ENCODE data around the gene PELI2. TPM values are rescaled to one million over a fixed set of nuclear protein-coding genes. Genes with fewer than 3 reads are reported as not detected.

Gene PELI2
- total and polyA plus RNA-seq, 2 experiments from 2014 or later, result 4.3 to 16.1 TPM

DNA sequence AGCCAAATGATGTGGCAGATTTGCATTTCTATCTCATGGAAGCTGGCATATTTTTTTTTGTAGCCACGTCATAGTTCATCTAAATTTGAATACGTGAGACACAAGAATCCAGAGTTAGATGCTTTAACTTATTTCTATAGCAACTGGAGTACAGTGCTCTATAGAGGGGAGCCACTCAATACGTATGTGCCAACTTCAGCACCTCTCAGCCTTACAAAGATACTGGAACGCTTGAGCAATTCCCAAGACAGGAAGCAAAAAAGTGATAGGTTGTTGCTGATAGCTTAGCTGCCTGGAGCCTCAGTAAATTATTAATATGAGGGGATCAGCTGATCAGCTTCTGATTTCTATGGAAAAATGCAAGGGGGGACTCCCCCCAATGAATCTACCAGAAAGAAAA, 24.1 kb upstream of the PELI2 start:
- H3K9me3 ChIP-seq (ENCODE audit: low read depth), result no peaks in the 10 kb centered on the region
- DNase-seq (ENCODE audit: low spot score), result no peak
- no peak overlapping the region for H3K4me2 ChIP-seq
- H3K36me3 ChIP-seq (replicated peaks; ENCODE audit: insufficient read depth, low read depth), result no peaks in the 10 kb centered on the region
- H3K9me2 ChIP-seq (replicated peaks; ENCODE audit: insufficient read depth), result no peaks in the 10 kb centered on the region
- no peaks in the 10 kb centered on the region for H3K79me2 ChIP-seq
- H4K20me1 ChIP-seq (ENCODE audit: insufficient read depth, poor library complexity, severe bottlenecking), result no peaks in the 10 kb centered on the region
- H3K4me3 ChIP-seq, result no peak overlapping the region
- no peak overlapping the region for H3K27ac ChIP-seq
- H3K27me3 ChIP-seq, result no peaks in the 10 kb centered on the region
- no peak overlapping the region for H2AFZ ChIP-seq
- WGBS (ENCODE audit: low lambda C conversion rate, missing lambda C conversion rate), result 64% methylated on average over 4 of the region's 4 CpGs
- H3K4me1 ChIP-seq (ENCODE audit: insufficient read depth), result no peaks in the 10 kb centered on the region
- TF ChIP-seq EZH2 (IDR thresholded peaks at IDR 0.05; ENCODE audit: borderline replicate concordance) (no peak), EZH2phosphoT487 (IDR thresholded peaks at IDR 0.05; ENCODE audit: low read depth, severe bottlenecking, unreplicated experiment) (no peak)
- TF ChIP-seq, protein P1, sequence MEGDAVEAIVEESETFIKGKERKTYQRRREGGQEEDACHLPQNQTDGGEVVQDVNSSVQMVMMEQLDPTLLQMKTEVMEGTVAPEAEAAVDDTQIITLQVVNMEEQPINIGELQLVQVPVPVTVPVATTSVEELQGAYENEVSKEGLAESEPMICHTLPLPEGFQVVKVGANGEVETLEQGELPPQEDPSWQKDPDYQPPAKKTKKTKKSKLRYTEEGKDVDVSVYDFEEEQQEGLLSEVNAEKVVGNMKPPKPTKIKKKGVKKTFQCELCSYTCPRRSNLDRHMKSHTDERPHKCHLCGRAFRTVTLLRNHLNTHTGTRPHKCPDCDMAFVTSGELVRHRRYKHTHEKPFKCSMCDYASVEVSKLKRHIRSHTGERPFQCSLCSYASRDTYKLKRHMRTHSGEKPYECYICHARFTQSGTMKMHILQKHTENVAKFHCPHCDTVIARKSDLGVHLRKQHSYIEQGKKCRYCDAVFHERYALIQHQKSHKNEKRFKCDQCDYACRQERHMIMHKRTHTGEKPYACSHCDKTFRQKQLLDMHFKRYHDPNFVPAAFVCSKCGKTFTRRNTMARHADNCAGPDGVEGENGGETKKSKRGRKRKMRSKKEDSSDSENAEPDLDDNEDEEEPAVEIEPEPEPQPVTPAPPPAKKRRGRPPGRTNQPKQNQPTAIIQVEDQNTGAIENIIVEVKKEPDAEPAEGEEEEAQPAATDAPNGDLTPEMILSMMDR (IDR thresholded peaks at IDR 0.05; ENCODE audit: poor library complexity), result no peak

GRCh38 chr14:56098021-56098420, 20.2 kb upstream of the PELI2 start:
- Histone ChIP-seq H3K79me2 (no peaks in the 10 kb centered on the region), H3K27ac (no peak overlapping the region), H3K9me3 (ENCODE audit: low read depth) (no peaks in the 10 kb centered on the region), H3K4me3 (no peak overlapping the region), H2AFZ (no peak overlapping the region), H3K36me3 (replicated peaks; ENCODE audit: insufficient read depth, low read depth) (no peaks in the 10 kb centered on the region), H4K20me1 (ENCODE audit: insufficient read depth, poor library complexity, severe bottlenecking) (no peaks in the 10 kb centered on the region), H3K4me1 (ENCODE audit: insufficient read depth) (no peaks in the 10 kb centered on the region), H3K4me2 (no peak overlapping the region), H3K9me2 (replicated peaks; ENCODE audit: insufficient read depth) (no peaks in the 10 kb centered on the region), H3K27me3 (no peaks in the 10 kb centered on the region)
- WGBS (ENCODE audit: low lambda C conversion rate, missing lambda C conversion rate), result 92% methylated on average over 1 of the region's 1 CpG
- TF ChIP-seq EZH2phosphoT487 (IDR thresholded peaks at IDR 0.05; ENCODE audit: low read depth, severe bottlenecking, unreplicated experiment) (no peak), EZH2 (IDR thresholded peaks at IDR 0.05; ENCODE audit: borderline replicate concordance) (no peak)
- TF ChIP-seq, protein P1 (IDR thresholded peaks at IDR 0.05; ENCODE audit: poor library complexity), result no peak
- DNase-seq (ENCODE audit: low spot score), result no peak

DNA sequence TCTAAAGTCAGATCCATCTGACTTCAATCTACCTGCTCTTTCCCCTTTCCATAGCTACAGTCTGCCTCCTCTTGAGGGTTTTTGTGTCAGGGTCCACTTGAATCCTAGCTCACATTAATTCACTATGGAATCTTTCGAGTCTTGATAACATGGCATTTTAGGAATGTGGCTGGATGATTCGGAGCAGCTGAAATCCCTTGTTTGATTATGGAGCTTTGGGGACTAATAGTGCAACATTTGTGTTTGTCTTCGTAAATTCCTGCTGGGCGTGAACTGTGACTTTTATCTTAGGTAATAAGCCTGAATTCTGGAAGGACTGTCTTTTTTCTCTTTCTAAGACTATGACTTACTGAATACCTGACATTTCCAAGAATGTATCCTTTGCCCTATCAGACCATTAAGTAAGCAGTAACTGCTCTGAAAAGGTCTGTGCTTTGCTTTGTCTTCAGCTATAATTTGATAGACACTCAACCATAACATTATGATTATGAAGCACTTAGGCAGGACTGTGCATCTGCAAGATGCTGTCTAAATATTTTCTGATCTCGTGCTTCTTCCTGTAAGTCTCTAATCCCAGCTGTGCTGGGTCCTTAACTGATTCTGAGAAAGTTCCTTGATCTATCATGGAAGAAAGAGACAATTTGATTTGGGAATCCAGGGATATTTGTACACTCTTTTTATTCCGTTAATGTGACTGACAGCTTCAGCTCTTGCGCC, 19.0 kb upstream of the PELI2 start:
- Histone ChIP-seq H3K79me2 (no peaks in the 10 kb centered on the region), H3K9me2 (replicated peaks; ENCODE audit: insufficient read depth) (no peaks in the 10 kb centered on the region), H3K4me3 (no peak overlapping the region), H3K9me3 (ENCODE audit: low read depth) (no peaks in the 10 kb centered on the region), H3K27ac (no peak overlapping the region), H3K36me3 (replicated peaks; ENCODE audit: insufficient read depth, low read depth) (no peaks in the 10 kb centered on the region), H4K20me1 (ENCODE audit: insufficient read depth, poor library complexity, severe bottlenecking) (no peaks in the 10 kb centered on the region), H3K27me3 (no peaks in the 10 kb centered on the region), H3K4me1 (ENCODE audit: insufficient read depth) (no peaks in the 10 kb centered on the region), H2AFZ (no peak overlapping the region), H3K4me2 (no peak overlapping the region)
- no peak for TF ChIP-seq EZH2phosphoT487 (IDR thresholded peaks at IDR 0.05; ENCODE audit: low read depth, severe bottlenecking, unreplicated experiment)
- TF ChIP-seq, protein P1 (IDR thresholded peaks at IDR 0.05; ENCODE audit: poor library complexity), result no peak
- no peak for TF ChIP-seq EZH2 (IDR thresholded peaks at IDR 0.05; ENCODE audit: borderline replicate concordance)
- 35% methylated on average over 7 of the region's 7 CpGs for WGBS (ENCODE audit: low lambda C conversion rate, missing lambda C conversion rate)
- no peak for DNase-seq (ENCODE audit: low spot score)

Measured in hepatocyte (in vitro differentiated cells).